GM12865 (cell line): ENCODE measurements around the gene DGKI.

Source experiments
- DNase-seq: peaks from one replicate; pipeline ENCODE4 v3.0.0; 2010; ENCODE audit warnings: low read depth
- H3K4me3 ChIP-seq: 2 replicates; pipeline ENCODE4 v1.5.1; 2011; ENCODE audit warnings: mild to moderate bottlenecking, low read depth, low read length, control low read depth
- TF ChIP-seq, protein P1 (sequence below): IDR thresholded peaks from 2 replicates; pipeline ENCODE4 v1.5.1; 2011; ENCODE audit warnings: low read length, control low read depth, low read depth, inconsistent platforms; ENCODE audit not compliant: insufficient read depth; ENCODE audit errors: missing control alignments

DGKI gene

GRCh38 chr7:137506031-137506430 is 340.7 kb downstream of the DGKI start:
- TF ChIP-seq, protein P1, sequence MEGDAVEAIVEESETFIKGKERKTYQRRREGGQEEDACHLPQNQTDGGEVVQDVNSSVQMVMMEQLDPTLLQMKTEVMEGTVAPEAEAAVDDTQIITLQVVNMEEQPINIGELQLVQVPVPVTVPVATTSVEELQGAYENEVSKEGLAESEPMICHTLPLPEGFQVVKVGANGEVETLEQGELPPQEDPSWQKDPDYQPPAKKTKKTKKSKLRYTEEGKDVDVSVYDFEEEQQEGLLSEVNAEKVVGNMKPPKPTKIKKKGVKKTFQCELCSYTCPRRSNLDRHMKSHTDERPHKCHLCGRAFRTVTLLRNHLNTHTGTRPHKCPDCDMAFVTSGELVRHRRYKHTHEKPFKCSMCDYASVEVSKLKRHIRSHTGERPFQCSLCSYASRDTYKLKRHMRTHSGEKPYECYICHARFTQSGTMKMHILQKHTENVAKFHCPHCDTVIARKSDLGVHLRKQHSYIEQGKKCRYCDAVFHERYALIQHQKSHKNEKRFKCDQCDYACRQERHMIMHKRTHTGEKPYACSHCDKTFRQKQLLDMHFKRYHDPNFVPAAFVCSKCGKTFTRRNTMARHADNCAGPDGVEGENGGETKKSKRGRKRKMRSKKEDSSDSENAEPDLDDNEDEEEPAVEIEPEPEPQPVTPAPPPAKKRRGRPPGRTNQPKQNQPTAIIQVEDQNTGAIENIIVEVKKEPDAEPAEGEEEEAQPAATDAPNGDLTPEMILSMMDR, result no peak
- no peak overlapping the region for H3K4me3 ChIP-seq
- no peak for DNase-seq

GRCh38 chr7:137501562-137501961 is 345.2 kb downstream of the DGKI start:
- TF ChIP-seq, protein P1, result no peak
- no peak for DNase-seq
- no peak overlapping the region for H3K4me3 ChIP-seq

GRCh38 chr7:137492889-137493288 is 353.9 kb downstream of the DGKI start:
- TF ChIP-seq, protein P1, result no peak
- DNase-seq, result no peak
- H3K4me3 ChIP-seq, result no peak overlapping the region

GRCh38 chr7:137489880-137490279 is 356.9 kb downstream of the DGKI start:
- H3K4me3 ChIP-seq, result no peak overlapping the region
- TF ChIP-seq, protein P1, result no peak
- DNase-seq, result no peak

DNA sequence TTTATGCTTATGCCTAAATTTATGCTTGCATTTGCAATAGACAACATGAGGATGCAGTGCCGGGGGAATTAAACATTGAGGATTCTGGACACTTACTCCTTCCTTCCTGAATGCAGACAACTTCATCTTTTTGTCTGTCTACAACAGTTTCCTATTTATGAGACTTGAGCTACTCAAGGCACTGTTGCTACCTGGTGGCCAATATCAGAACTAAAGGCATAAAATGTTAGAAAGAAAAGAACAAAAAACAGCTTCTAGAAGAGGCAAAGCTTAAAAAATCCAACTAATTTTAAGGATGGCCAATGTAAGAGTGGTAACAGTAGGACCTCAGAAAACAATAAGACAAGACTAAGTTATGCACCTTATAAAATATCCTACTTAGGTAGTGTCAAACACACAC is 358.7 kb downstream of the DGKI start:
- TF ChIP-seq, protein P1, result no peak
- no peak for DNase-seq
- H3K4me3 ChIP-seq, result no peak overlapping the region

- TF ChIP-seq, protein P1, result no peak
- DNase-seq, result no peak
- H3K4me3 ChIP-seq, result no peak overlapping the region
These were observed 361.0 kb downstream of the DGKI start for GRCh38 chr7:137485818-137486217.

GRCh38 chr7:137484326-137484725 is 362.4 kb downstream of the DGKI start:
- TF ChIP-seq, protein P1, result no peak
- no peak overlapping the region for H3K4me3 ChIP-seq
- DNase-seq, result no peak
